ENCODE data around the gene MARK1. TPM values are rescaled to one million over a fixed set of nuclear protein-coding genes. Genes with fewer than 3 reads are reported as not detected.

The MARK1 gene
- total and polyA plus RNA-seq, 9 donors: 1.2 to 8.1 (median 2.8) TPM

- 91 to 94% (median 93%) methylated on average over 6 of the region's 6 CpGs for WGBS, 3 donors
- intact Hi-C loops (cut with DNase I): loop anchor here in 2 of 4 donors (5.0 kb wide), 2 partner anchors 75 to 80 kb away; no protein-coding TSS in a partner anchor
- TF ChIP-seq POLR2A (IDR thresholded peaks at IDR 0.05): no peak
- no peak for TF ChIP-seq CTCF (IDR thresholded peaks at IDR 0.05)
- TF ChIP-seq EP300 (IDR thresholded peaks at IDR 0.05): no peak
- no peak for DNase-seq
- Histone ChIP-seq H3K4me1 (ENCODE audit: insufficient read depth) (no peaks in the 10 kb centered on the region), H3K27me3 (no peaks in the 10 kb centered on the region), H3K9me3 (no peaks in the 10 kb centered on the region), H3K27ac (no peak overlapping the region), H3K4me3 (no peak overlapping the region), H3K36me3 (no peaks in the 10 kb centered on the region)
These were observed 169.4 kb downstream of the MARK1 start for GRCh38 chr1:220697326-220697725.

GRCh38 chr1:220698607-220699016 is 170.7 kb downstream of the MARK1 start:
- Histone ChIP-seq H3K36me3 (no peaks in the 10 kb centered on the region), H3K4me1 (ENCODE audit: insufficient read depth) (no peaks in the 10 kb centered on the region), H3K9me3 (no peaks in the 10 kb centered on the region), H3K4me3 (no peak overlapping the region), H3K27me3 (no peaks in the 10 kb centered on the region), H3K27ac (no peak overlapping the region)
- WGBS, 3 donors: 83 to 92% (median 83%) methylated on average over 5 of the region's 5 CpGs
- DNase-seq: no peak
- no peak for TF ChIP-seq EP300 (IDR thresholded peaks at IDR 0.05)
- TF ChIP-seq POLR2A (IDR thresholded peaks at IDR 0.05): no peak
- TF ChIP-seq CTCF (IDR thresholded peaks at IDR 0.05): no peak
- intact Hi-C loops (cut with DNase I): loop anchor here in 2 of 4 donors (5.0 kb wide), 2 partner anchors 74 to 79 kb away; no protein-coding TSS in a partner anchor

- H3K27me3 ChIP-seq: no peaks in the 10 kb centered on the region
- H3K36me3 ChIP-seq: no peaks in the 10 kb centered on the region
- intact Hi-C loops (cut with DNase I): loop anchor here in 2 of 4 donors (5.0 kb wide), 2 partner anchors 73 to 78 kb away; no protein-coding TSS in a partner anchor
- TF ChIP-seq EP300 (IDR thresholded peaks at IDR 0.05) (no peak), POLR2A (IDR thresholded peaks at IDR 0.05) (no peak), CTCF (IDR thresholded peaks at IDR 0.05) (no peak)
- H3K9me3 ChIP-seq: no peaks in the 10 kb centered on the region
- no peak overlapping the region for H3K4me3 ChIP-seq
- no peak overlapping the region for H3K27ac ChIP-seq
- no peak for DNase-seq
- 84 to 93% (median 87%) methylated on average over 3 of the region's 3 CpGs for WGBS, 3 donors
- no peaks in the 10 kb centered on the region for H3K4me1 ChIP-seq (ENCODE audit: insufficient read depth)
These were observed 171.1 kb downstream of the MARK1 start for GRCh38 chr1:220699044-220699443.

GRCh38 chr1:220700556-220701179 is 172.7 kb downstream of the MARK1 start:
- no peak for TF ChIP-seq EP300 (IDR thresholded peaks at IDR 0.05)
- TF ChIP-seq POLR2A (IDR thresholded peaks at IDR 0.05): no peak
- no peak for TF ChIP-seq CTCF (IDR thresholded peaks at IDR 0.05)
- Histone ChIP-seq H3K4me3 (no peak overlapping the region), H3K4me1 (ENCODE audit: insufficient read depth) (no peaks in the 10 kb centered on the region), H3K9me3 (no peaks in the 10 kb centered on the region), H3K27me3 (no peaks in the 10 kb centered on the region), H3K27ac (no peak overlapping the region), H3K36me3 (no peaks in the 10 kb centered on the region)
- intact Hi-C loops (cut with DNase I): no loop called here
- 43 to 47% (median 43%) methylated on average over 2 of the region's 2 CpGs for WGBS, 3 donors
- no peak for DNase-seq

All from ovary (tissue), 9 donors.